Ascending aorta (tissue), 2 donors: Measurements from ENCODE around the gene TNNC1. TPM values are rescaled to one million over a fixed set of nuclear protein-coding genes. Genes with fewer than 3 reads are reported as not detected.

Experiments used
- DNase-seq, 2 donors: peaks; one replicate each; pipeline ENCODE4 v3.0.0-alpha.2; 2019; ENCODE audit warnings: low spot score in 2 of 2
- H3K27ac ChIP-seq, 2 donors: fragments of 200-600 bp; sonication (generic); one replicate each; pipeline ENCODE4 v1.5.1; 2016 to 2017; ENCODE audit warnings: mild to moderate bottlenecking in 1 of 2
- H3K27me3 ChIP-seq: fragments of 200-600 bp; sonication (generic); one replicate; pipeline ENCODE4 v1.5.1; 2017
- H3K36me3 ChIP-seq, 2 donors: fragments of 200-600 bp; sonication (generic); one replicate each; pipeline ENCODE4 v1.5.1; 2016
- H3K4me1 ChIP-seq, 2 donors: fragments of 200-600 bp; sonication (generic); one replicate each; pipeline ENCODE4 v1.5.1; 2016 to 2017; ENCODE audit warnings: mild to moderate bottlenecking in 1 of 2
- H3K4me3 ChIP-seq, 2 donors: fragments of 200-600 bp; sonication (generic); one replicate each; pipeline ENCODE4 v1.5.1; 2016 to 2017; ENCODE audit warnings: mild to moderate bottlenecking in 1 of 2
- H3K9me3 ChIP-seq, 2 donors: fragments of 200-600 bp; sonication (generic); one replicate each; pipeline ENCODE4 v1.5.1; 2016
- intact Hi-C: fragments of 100-400 bp; cut with DNase I; formaldehyde crosslinking; loops from one replicate; pipeline ENCODE4 v1.15.1; 2023
- total RNA-seq: library from RNA; depleted of rRNA; stranded (reverse); fragments of >200 nt; gene quantifications from one replicate; pipeline ENCODE4 v1.1.0, GENCODE V29; 2016
- TF ChIP-seq, protein P1 (sequence below), 3 experiments: fragments of 200-600 bp in 2 of 3; fragments of 450-650 bp in 1 of 3; sonication (generic) in 2 of 3; IDR thresholded peaks; one replicate each; pipeline ENCODE4 v1.5.1; 2016 to 2019; ENCODE audit warnings: antibody characterized with exemption in 3 of 3, mild to moderate bottlenecking in 1 of 3, moderate library complexity in 1 of 3

The TNNC1 gene
- total RNA-seq, 1 donor from 2014 or later = 68.6 TPM

DNA sequence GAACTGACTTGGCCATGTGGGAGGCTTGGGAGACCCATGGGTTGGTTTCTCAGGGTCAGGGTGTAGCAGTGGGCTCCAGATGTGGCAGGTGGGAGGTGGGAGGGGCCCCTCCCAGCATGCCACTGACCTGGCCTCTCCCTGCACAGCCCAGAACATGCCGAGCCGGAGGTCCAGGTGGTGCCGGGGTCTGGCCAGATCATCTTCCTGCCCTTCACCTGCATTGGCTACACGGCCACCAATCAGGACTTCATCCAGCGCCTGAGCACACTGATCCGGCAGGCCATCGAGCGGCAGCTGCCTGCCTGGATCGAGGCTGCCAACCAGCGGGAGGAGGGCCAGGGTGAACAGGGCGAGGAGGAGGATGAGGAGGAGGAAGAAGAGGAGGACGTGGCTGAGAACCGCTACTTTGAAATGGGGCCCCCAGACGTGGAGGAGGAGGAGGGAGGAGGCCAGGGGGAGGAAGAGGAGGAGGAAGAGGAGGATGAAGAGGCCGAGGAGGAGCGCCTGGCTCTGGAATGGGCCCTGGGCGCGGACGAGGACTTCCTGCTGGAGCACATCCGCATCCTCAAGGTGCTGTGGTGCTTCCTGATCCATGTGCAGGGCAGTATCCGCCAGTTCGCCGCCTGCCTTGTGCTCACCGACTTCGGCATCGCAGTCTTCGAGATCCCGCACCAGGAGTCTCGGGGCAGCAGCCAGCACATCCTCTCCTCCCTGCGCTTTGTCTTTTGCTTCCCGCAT is 33.4 kb upstream of the TNNC1 start:
- Histone ChIP-seq H3K27ac (no peak overlapping the region), H3K4me1 (peaks cover 0 to 6% of the 10 kb centered on the region in 2 donors)

DNA sequence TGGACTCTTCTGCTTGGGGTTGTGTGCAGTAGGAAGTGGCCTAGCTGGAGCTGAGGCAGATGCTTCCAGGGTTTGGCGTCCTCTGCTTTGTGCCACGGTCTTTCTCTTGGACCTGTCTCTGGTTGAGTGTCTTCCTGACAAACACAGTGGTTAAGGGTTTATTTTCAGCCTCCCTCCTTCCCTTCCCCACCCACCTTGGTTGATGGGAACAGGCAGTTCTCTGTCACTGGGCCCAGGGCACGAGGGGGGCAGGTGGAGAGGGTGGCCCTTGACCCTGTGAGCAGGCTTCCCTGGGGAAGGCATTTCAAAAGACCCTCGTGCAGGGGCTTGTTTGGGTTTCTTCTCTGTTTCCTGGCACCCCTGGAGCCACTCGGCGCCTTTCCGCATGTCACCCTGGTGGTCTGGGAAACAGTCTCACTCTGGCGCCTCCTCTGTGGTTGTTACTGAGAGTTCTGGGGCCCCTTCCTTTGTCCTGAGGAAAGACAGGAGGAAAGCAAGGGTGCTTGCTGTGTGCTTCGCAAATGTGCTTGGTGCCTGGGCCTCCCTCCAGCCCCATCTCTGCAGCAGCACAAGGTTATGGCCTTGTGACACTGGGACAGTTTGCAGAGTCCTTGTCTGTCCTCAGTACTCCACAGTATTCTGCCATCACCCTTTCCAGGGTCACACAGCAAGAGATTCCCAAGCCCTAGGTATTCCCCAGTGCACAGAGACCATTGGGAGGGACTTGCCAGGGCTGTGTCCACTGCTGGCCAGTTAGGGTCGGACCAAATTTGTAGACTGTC is 31.0 kb upstream of the TNNC1 start:
- Histone ChIP-seq H3K27ac (peak overlapping the region; percentile 40 to 51), H3K4me1 (peaks cover 0 to 4% of the 10 kb centered on the region in 2 donors), H3K27me3 (no peaks in the 10 kb centered on the region), H3K4me3 (no peak overlapping the region), H3K9me3 (no peaks in the 10 kb centered on the region), H3K36me3 (peaks cover 77 to 89% of the 10 kb centered on the region in 2 donors)
- TF ChIP-seq, protein P1, sequence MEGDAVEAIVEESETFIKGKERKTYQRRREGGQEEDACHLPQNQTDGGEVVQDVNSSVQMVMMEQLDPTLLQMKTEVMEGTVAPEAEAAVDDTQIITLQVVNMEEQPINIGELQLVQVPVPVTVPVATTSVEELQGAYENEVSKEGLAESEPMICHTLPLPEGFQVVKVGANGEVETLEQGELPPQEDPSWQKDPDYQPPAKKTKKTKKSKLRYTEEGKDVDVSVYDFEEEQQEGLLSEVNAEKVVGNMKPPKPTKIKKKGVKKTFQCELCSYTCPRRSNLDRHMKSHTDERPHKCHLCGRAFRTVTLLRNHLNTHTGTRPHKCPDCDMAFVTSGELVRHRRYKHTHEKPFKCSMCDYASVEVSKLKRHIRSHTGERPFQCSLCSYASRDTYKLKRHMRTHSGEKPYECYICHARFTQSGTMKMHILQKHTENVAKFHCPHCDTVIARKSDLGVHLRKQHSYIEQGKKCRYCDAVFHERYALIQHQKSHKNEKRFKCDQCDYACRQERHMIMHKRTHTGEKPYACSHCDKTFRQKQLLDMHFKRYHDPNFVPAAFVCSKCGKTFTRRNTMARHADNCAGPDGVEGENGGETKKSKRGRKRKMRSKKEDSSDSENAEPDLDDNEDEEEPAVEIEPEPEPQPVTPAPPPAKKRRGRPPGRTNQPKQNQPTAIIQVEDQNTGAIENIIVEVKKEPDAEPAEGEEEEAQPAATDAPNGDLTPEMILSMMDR (IDR thresholded peaks at IDR 0.05) = no peak
- DNase-seq = no peak
- intact Hi-C loops = no loop called here

More for the DNA sequence above, 33.4 kb upstream of the TNNC1 start:
- intact Hi-C loops = no loop called here
- TF ChIP-seq, protein P1 (IDR thresholded peaks at IDR 0.05) = no peak
- Histone ChIP-seq H3K27me3 (no peaks in the 10 kb centered on the region), H3K9me3 (no peaks in the 10 kb centered on the region), H3K36me3 (peaks cover 79 to 90% of the 10 kb centered on the region in 2 donors), H3K4me3 (no peak overlapping the region)
- DNase-seq = no peak

DNA sequence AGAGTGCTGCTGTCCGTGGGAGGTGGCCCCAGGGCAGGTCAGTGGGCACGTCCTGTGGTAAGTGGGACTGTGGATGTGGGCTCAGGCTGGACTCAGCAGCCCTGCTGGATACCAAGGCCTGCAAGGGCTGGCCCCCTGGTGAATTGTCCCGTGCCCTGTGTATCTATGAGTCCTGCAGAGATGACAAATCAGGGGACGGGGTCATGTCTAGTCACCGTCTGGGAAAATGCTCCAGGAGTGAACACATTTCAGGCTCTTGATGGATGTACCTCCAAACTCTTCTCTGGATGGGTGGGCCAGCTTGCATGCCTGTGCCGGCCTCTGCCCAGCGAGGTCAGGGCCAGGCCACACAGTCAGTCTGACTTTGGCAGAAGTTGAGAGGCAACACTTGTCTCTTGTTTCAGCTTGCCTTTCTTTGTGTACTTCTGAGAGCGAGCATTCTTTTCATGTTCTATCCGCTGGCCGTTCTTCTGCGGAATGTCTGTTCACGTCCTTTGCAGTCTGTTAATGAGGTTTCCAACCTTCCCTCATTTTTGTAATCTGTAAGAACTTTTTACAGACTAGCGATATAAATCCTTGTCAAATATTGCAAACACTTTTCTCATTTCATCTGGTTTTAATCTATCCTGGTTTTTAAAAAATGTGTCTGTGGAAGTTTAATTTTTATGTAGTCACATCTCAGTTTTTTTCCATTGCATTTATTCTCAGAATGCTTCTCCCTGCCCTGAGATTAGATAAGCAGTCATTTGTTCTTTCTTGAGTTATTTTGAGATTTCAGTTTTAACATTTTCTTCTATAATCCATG is 29.9 kb upstream of the TNNC1 start:
- intact Hi-C loops = no loop called here
- no peaks in the 10 kb centered on the region for H3K9me3 ChIP-seq
- H3K27me3 ChIP-seq = no peaks in the 10 kb centered on the region
- TF ChIP-seq, protein P1 (IDR thresholded peaks at IDR 0.05) = no peak
- DNase-seq = no peak
- H3K27ac ChIP-seq = peak overlapping the region; percentile 40 to 51
- no peak overlapping the region for H3K4me3 ChIP-seq
- H3K36me3 ChIP-seq = peaks cover 77 to 89% of the 10 kb centered on the region in 2 donors
- H3K4me1 ChIP-seq = peaks cover 0 to 3% of the 10 kb centered on the region in 2 donors

DNA sequence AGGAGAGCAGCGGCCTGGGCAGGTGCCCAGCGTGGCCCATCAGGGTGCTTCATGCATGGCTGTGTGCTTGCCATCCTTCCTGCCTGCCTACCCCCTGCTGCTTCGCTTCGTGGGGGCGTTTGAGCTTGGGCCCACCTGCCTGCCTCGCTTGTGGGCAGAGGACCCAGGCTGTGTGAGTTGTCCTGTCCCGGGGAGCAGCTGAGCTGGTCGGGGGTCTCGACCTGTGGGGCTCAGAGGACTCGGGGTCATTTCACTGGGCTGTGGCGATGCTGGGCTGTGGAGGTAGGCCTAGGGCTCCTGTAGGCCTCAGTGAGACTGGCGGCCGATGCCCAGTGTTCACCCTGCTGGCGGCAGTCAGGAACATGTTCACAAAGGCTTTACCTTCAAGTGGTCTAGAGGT is 29.2 kb upstream of the TNNC1 start:
- H3K4me1 ChIP-seq = peaks cover 0 to 3% of the 10 kb centered on the region in 2 donors
- DNase-seq = no peak
- no peak overlapping the region for H3K4me3 ChIP-seq
- no peaks in the 10 kb centered on the region for H3K27me3 ChIP-seq
- TF ChIP-seq, protein P1 (IDR thresholded peaks at IDR 0.05) = no peak
- no peaks in the 10 kb centered on the region for H3K9me3 ChIP-seq
- intact Hi-C loops = no loop called here
- peaks cover 77 to 89% of the 10 kb centered on the region in 2 donors for H3K36me3 ChIP-seq
- H3K27ac ChIP-seq = peak overlapping the region; percentile 23 to 24

DNA sequence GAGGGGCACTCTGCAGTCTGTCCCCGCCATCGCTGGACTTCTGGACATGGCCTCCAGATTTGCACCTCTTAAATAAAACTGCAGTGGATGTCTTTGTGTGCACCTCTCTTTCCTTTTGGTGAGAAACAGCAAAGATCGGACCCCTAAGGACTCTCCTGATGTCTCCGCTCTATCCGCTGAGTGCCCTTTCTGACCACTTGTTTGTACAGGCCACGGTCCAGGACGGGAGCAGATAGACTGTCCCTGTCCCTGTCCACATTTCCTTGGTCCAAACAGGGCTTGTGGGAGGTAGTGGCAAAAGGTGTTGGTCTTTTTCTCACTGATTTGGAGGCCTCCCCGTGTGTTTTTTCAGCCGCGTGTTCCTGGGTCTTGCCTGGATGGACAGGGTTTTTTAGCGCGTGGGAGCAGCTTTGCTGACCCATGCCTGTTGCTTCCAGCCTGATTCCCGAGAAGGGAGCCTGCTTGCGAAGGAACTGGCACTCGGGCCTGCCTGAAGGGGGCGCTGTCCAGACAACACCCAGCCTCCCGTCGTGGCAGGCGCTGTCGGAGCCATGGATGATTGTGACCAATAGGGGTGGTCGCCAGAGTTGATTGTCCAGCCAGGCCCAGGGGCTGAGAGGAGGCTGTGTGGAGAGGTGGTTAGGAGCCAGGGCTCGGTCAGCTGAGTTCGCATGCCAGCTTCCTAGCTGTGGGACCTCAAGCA is 28.1 kb upstream of the TNNC1 start:
- Histone ChIP-seq H3K4me3 (no peak overlapping the region), H3K27me3 (no peaks in the 10 kb centered on the region), H3K4me1 (peaks cover 0 to 3% of the 10 kb centered on the region in 2 donors), H3K9me3 (no peaks in the 10 kb centered on the region), H3K36me3 (peaks cover 77 to 89% of the 10 kb centered on the region in 2 donors), H3K27ac (no peak overlapping the region)
- no peak for DNase-seq
- TF ChIP-seq, protein P1 (IDR thresholded peaks at IDR 0.05) = peak in 2 of 3 experiments; percentile 17 to 43
- intact Hi-C loops = no loop called here
